ENCODE results near the gene TTN.

The TTN gene

GRCh38 chr2:178484245-178485041 is 322.8 kb downstream of the TTN start:
- no peak for DNase-seq (ENCODE audit: low spot score)

GRCh38 chr2:178482437-178482836 is 324.8 kb downstream of the TTN start:
- no peak for DNase-seq (ENCODE audit: low spot score)

GRCh38 chr2:178480227-178481181 is 326.7 kb downstream of the TTN start, which contains the start of gene PLEKHA3:
PLEKHA3 (plus strand) TSS chr2:178480457; CDS start chr2:178480870, 413 bp downstream.
- DNase-seq (ENCODE audit: low spot score), result peak; percentile 90

GRCh38 chr2:178479758-178480226 is 327.4 kb downstream of the TTN start:
- no peak for DNase-seq (ENCODE audit: low spot score)

- no peak for DNase-seq (ENCODE audit: low spot score)
These were observed 328.0 kb downstream of the TTN start for GRCh38 chr2:178479275-178479616.

GRCh38 chr2:178478439-178479274 is 328.6 kb downstream of the TTN start, which contains the start of gene FKBP7:
FKBP7 (minus strand) TSS chr2:178478600; CDS start chr2:178478499, 101 bp downstream.
- peak; percentile 88 for DNase-seq (ENCODE audit: low spot score)

GRCh38 chr2:178478130-178478438 is 329.1 kb downstream of the TTN start:
- DNase-seq (ENCODE audit: low spot score), result no peak

- DNase-seq (ENCODE audit: low spot score), result no peak
These were observed 329.6 kb downstream of the TTN start for GRCh38 chr2:178477443-178478129.

GRCh38 chr2:178476477-178476876 is 330.7 kb downstream of the TTN start:
- DNase-seq (ENCODE audit: low spot score), result no peak

Data from ecto neural progenitor cell (in vitro differentiated cells).